ENCODE data around the gene KSR2.
A peak's percentile ranks its signal among the peaks of the same experiment; 100 is the strongest.
"Not testable (repeated sequence)": the region's sequence is repeated elsewhere in the genome, so short reads cannot be mapped to it uniquely, and the experiment has no call there.

KSR2 gene

GRCh38 chr12:117889098-117889497, 79.7 kb downstream of the KSR2 start:
- Mint-ChIP-seq H3K4me3 (no peak overlapping the region), H3K4me1 (ENCODE audit: low read depth) (no peaks in the 10 kb centered on the region), H3K27me3 (peaks cover 2% of the 10 kb centered on the region), H3K27ac (no peak overlapping the region), H3K36me3 (no peaks in the 10 kb centered on the region), H3K9me3 (ENCODE audit: low read depth) (no peaks in the 10 kb centered on the region)

- no peak overlapping the region for H3K4me3 Mint-ChIP-seq
- H3K36me3 Mint-ChIP-seq = no peaks in the 10 kb centered on the region
- no peak overlapping the region for H3K27ac Mint-ChIP-seq
- H3K27me3 Mint-ChIP-seq = peaks cover 13% of the 10 kb centered on the region
- H3K9me3 Mint-ChIP-seq (ENCODE audit: low read depth) = peaks cover 7% of the 10 kb centered on the region
- no peaks in the 10 kb centered on the region for H3K4me1 Mint-ChIP-seq (ENCODE audit: low read depth)
These were observed 83.6 kb downstream of the KSR2 start for GRCh38 chr12:117885211-117885610.

- peaks cover 13% of the 10 kb centered on the region for H3K27me3 Mint-ChIP-seq
These were observed 84.6 kb downstream of the KSR2 start for GRCh38 chr12:117884161-117884560.

GRCh38 chr12:117882603-117883184, 86.1 kb downstream of the KSR2 start:
- no peak overlapping the region for H3K4me3 Mint-ChIP-seq
- no peak overlapping the region for H3K27ac Mint-ChIP-seq
- H3K27me3 Mint-ChIP-seq = peaks cover 11% of the 10 kb centered on the region
- H3K36me3 Mint-ChIP-seq = no peaks in the 10 kb centered on the region
- H3K9me3 Mint-ChIP-seq (ENCODE audit: low read depth) = peaks cover 7% of the 10 kb centered on the region
- no peaks in the 10 kb centered on the region for H3K4me1 Mint-ChIP-seq (ENCODE audit: low read depth)

More at GRCh38 chr12:117884161-117884560, 84.6 kb downstream of the KSR2 start:
- no peak overlapping the region for H3K27ac Mint-ChIP-seq
- no peak overlapping the region for H3K4me3 Mint-ChIP-seq
- no peaks in the 10 kb centered on the region for H3K36me3 Mint-ChIP-seq
- peaks cover 7% of the 10 kb centered on the region for H3K9me3 Mint-ChIP-seq (ENCODE audit: low read depth)
- H3K4me1 Mint-ChIP-seq (ENCODE audit: low read depth) = no peaks in the 10 kb centered on the region

DNA sequence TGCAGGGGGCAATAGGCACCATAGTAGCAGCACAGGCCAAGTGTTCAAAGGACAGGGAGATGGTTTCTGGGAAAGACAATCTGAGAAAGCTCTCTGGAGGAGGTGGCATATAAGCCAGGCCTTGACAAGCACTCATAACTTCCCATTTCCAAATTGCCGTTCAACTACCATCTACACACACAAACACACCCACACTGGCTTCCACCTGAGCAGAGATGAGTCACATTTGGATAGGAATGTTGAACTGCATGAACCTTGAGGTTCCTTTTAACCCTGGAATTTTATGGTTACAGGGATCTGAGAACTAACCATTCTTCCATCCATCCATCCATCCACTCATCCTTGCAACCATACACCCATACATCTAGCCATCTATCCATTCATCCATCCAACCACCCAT, 86.6 kb downstream of the KSR2 start:
- Mint-ChIP-seq H3K27ac (no peak overlapping the region), H3K4me1 (ENCODE audit: low read depth) (no peaks in the 10 kb centered on the region), H3K36me3 (no peaks in the 10 kb centered on the region), H3K4me3 (no peak overlapping the region), H3K9me3 (ENCODE audit: low read depth) (peaks cover 7% of the 10 kb centered on the region), H3K27me3 (peaks cover 11% of the 10 kb centered on the region)

DNA sequence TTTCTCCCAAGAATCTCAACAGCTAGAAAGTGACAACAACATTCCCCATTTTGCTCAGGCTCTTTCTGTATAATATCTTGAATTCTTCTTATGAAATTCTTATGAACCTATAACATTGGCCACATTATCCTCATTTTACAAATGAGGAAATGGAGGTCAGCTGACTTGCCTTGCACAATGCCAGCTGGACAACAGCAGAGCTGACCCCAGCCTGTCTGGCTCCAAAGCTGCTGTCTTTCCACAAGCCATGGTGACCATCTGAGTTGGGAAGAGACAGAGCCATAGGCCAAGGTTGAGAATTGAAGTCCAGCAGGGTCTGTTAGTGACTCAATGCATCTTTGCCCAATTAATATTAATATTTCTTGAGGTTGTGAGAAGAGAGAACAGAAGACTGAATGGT, 87.3 kb downstream of the KSR2 start:
- H3K27me3 Mint-ChIP-seq = peaks cover 11% of the 10 kb centered on the region
- peaks cover 7% of the 10 kb centered on the region for H3K9me3 Mint-ChIP-seq (ENCODE audit: low read depth)
- no peaks in the 10 kb centered on the region for H3K36me3 Mint-ChIP-seq
- no peaks in the 10 kb centered on the region for H3K4me1 Mint-ChIP-seq (ENCODE audit: low read depth)
- H3K4me3 Mint-ChIP-seq = no peak overlapping the region
- no peak overlapping the region for H3K27ac Mint-ChIP-seq

DNA sequence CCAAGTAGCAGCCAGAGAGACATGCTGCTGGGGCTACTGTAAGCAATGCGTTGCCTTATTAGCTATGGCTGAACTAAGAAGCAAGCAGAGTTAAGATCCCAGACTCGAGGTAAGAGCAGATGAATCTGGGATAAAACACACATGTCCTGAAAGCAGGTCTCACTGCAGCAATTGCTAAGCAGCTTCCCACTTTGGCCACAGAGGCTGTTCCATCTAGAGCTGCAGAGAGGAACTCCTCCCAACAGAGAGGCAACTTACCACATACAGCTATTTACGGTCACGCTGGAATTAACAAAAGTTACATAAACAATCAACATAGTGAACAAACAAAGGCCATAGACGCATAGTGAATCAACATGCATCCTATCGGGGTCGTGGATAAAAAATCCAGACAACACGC, 90.2 kb downstream of the KSR2 start:
- Mint-ChIP-seq H3K27me3 (peaks cover 15% of the 10 kb centered on the region), H3K36me3 (no peaks in the 10 kb centered on the region), H3K9me3 (ENCODE audit: low read depth) (peaks cover 7% of the 10 kb centered on the region), H3K4me1 (ENCODE audit: low read depth) (peaks cover 9% of the 10 kb centered on the region), H3K27ac (no peak overlapping the region), H3K4me3 (no peak overlapping the region)

GRCh38 chr12:117876436-117876816, 92.4 kb downstream of the KSR2 start:
- H3K36me3 Mint-ChIP-seq = no peaks in the 10 kb centered on the region
- H3K27me3 Mint-ChIP-seq = peaks cover 6% of the 10 kb centered on the region
- H3K27ac Mint-ChIP-seq = no peak overlapping the region
- peaks cover 9% of the 10 kb centered on the region for H3K4me1 Mint-ChIP-seq (ENCODE audit: low read depth)
- H3K9me3 Mint-ChIP-seq (ENCODE audit: low read depth) = no peaks in the 10 kb centered on the region
- H3K4me3 Mint-ChIP-seq = no peak overlapping the region

GRCh38 chr12:117875744-117876435, 92.9 kb downstream of the KSR2 start:
- Mint-ChIP-seq H3K4me3 (peak overlapping the region; percentile 20), H3K36me3 (no peaks in the 10 kb centered on the region), H3K4me1 (ENCODE audit: low read depth) (peaks cover 9% of the 10 kb centered on the region)

DNA sequence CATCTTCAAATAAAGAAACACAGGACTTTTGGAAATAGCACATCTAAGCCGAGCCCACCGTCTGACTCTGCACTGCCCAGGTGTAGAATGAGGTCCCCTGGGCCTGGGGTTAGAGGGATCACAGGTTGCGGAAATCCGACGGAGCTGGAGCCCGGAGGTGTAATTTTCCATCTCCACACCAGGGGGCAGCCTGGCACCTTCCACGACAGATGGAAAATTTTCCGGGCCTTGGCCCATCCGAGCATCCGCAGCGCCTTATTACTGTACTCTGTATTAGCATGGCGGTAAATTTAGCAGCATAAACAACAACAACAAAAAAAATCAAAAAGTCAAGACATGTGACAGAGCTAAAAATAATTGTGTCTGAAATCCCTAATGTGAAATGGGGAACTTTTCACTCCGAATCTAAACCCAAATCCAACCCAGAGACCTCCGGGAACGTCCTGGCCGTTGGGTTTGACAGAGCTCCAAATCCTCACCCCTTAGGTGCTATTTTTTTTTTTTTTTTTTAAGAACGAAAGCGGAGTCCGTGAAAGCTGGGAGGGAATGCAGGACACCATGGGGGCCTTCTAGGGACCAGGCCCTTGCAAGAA, 93.9 kb downstream of the KSR2 start:
- Mint-ChIP-seq H3K9me3 (ENCODE audit: low read depth) (no peaks in the 10 kb centered on the region), H3K27ac (no peak overlapping the region)

More at GRCh38 chr12:117875744-117876435, 92.9 kb downstream of the KSR2 start:
- Mint-ChIP-seq H3K27ac (no peak overlapping the region), H3K27me3 (peaks cover 6% of the 10 kb centered on the region), H3K9me3 (ENCODE audit: low read depth) (no peaks in the 10 kb centered on the region)

DNA sequence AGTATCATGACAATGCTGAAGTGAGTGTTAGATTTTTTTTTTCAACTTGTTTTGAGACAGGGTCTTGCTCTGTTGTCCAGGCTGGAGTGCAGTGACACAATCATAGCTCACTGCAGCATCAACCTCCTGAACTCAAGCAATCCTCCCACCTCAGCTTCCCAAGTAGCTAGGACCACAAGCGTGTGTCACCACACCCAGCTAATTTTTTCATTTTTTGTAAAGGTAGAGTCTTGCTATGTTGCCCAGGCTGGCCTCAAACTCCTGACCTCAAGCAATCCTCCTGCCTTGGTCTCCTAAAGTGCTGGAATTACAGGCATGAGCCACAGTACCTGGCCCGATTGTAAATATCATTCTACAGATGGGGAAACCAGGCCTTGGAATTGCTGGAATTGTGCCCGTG, 94.6 kb downstream of the KSR2 start:
- H3K27ac Mint-ChIP-seq; H3K9me3 Mint-ChIP-seq (ENCODE audit: low read depth); H3K4me1 Mint-ChIP-seq (ENCODE audit: low read depth); H3K36me3 Mint-ChIP-seq; H3K4me3 Mint-ChIP-seq; H3K27me3 Mint-ChIP-seq: not testable (repeated sequence)

More for the DNA sequence above, 93.9 kb downstream of the KSR2 start:
- Mint-ChIP-seq H3K36me3 (no peaks in the 10 kb centered on the region), H3K4me3 (no peak overlapping the region), H3K4me1 (ENCODE audit: low read depth) (peaks cover 9% of the 10 kb centered on the region), H3K27me3 (peaks cover 6% of the 10 kb centered on the region)

DNA sequence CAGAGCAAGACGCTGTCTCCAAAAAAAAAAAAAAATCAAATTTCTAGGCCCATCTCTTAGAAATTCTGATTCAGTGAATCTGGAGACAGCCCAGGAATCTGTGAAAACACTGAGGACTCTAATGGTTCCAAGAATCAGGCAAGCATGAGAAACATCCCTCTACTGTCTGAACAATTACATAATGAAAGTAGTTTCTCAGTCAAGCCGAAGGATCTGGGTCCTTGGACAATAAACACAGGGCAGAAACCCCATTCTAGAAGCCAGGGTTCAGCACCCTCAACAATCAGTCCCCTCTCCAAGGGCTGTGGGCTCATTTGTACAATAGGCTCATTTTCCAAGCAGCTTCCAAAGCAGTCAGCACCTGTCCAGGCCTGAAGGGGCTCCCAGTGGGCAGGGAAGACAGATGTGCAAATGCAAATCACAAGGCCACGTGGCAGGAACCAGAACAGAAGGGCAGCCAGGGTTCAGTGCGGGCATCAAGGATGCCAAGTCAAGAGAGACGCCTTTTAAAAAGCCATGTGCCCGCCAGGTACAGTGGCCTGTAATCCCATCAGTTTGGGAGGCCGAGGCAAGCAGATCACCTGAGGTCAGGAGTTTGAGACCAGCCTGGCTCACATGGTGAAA, 96.1 kb downstream of the KSR2 start:
- H3K27ac Mint-ChIP-seq = no peak overlapping the region
- no peaks in the 10 kb centered on the region for H3K9me3 Mint-ChIP-seq (ENCODE audit: low read depth)
- H3K4me3 Mint-ChIP-seq = no peak overlapping the region
- peaks cover 9% of the 10 kb centered on the region for H3K4me1 Mint-ChIP-seq (ENCODE audit: low read depth)
- no peaks in the 10 kb centered on the region for H3K36me3 Mint-ChIP-seq
- H3K27me3 Mint-ChIP-seq = peaks cover 11% of the 10 kb centered on the region

- H3K27me3 Mint-ChIP-seq = peaks cover 6% of the 10 kb centered on the region
- H3K9me3 Mint-ChIP-seq (ENCODE audit: low read depth) = no peaks in the 10 kb centered on the region
- no peaks in the 10 kb centered on the region for H3K4me1 Mint-ChIP-seq (ENCODE audit: low read depth)
- no peaks in the 10 kb centered on the region for H3K36me3 Mint-ChIP-seq
- H3K4me3 Mint-ChIP-seq = no peak overlapping the region
- H3K27ac Mint-ChIP-seq = no peak overlapping the region
These were observed 99.2 kb downstream of the KSR2 start for GRCh38 chr12:117869551-117869950.

- no peaks in the 10 kb centered on the region for H3K4me1 Mint-ChIP-seq (ENCODE audit: low read depth)
- no peak overlapping the region for H3K4me3 Mint-ChIP-seq
- H3K36me3 Mint-ChIP-seq = no peaks in the 10 kb centered on the region
- H3K9me3 Mint-ChIP-seq (ENCODE audit: low read depth) = no peaks in the 10 kb centered on the region
- peaks cover 15% of the 10 kb centered on the region for H3K27me3 Mint-ChIP-seq
- H3K27ac Mint-ChIP-seq = no peak overlapping the region
These were observed 101.4 kb downstream of the KSR2 start for GRCh38 chr12:117867348-117867747.

DNA sequence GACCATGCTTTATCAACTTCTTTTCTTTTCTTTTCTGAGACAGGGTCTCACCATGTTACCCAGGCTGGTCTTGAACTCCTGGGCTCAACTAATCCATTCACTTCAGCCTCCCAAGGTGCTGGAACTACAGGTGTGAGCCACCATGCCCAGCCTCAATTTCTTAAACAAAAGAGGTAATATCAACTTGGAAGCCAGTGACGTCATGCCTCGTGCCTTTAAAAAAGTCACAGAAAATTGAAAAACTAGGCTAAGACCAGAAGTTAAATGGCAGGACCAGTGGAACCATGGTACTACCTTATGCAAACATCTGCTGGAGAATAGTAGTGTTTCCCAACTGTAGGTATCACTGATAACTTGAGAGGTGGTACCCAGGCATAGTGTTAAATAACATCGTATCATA, 103.3 kb downstream of the KSR2 start:
- no peak overlapping the region for H3K4me3 Mint-ChIP-seq

More for the DNA sequence above, 103.3 kb downstream of the KSR2 start:
- Mint-ChIP-seq H3K9me3 (ENCODE audit: low read depth) (no peaks in the 10 kb centered on the region), H3K36me3 (no peaks in the 10 kb centered on the region), H3K4me1 (ENCODE audit: low read depth) (no peaks in the 10 kb centered on the region), H3K27me3 (peaks cover 15% of the 10 kb centered on the region), H3K27ac (no peak overlapping the region)
